GOT3 (cell line): ENCODE results near the gene ARMH1.

ENCODE experiments used
- DNase-seq: peaks from one replicate; lab custom pipeline; 2025; ENCODE audit warnings: mixed read lengths; lab: John Stamatoyannopoulos, UW

The ARMH1 gene

GRCh38 chr1:44674113-44675000, at the start of gene ARMH1, which contains the start of gene TMEM53:
ARMH1 (plus strand) TSS chr1:44674714; CDS start chr1:44689698, 14,984 bp downstream.
TMEM53 (minus strand) TSS chr1:44674481; CDS start chr1:44674391, 90 bp downstream.
- DNase-seq, result peak; percentile 98

GRCh38 chr1:44625348-44625747, 49.2 kb upstream of the ARMH1 start:
- DNase-seq, result no peak

- DNase-seq, result no peak
Measured at GRCh38 chr1:44628962-44629756, 45.4 kb upstream of the ARMH1 start.

GRCh38 chr1:44630116-44630515, 44.4 kb upstream of the ARMH1 start:
- DNase-seq, result no peak

GRCh38 chr1:44631333-44631646, 43.2 kb upstream of the ARMH1 start:
- DNase-seq, result no peak

- peak; percentile 76 for DNase-seq
Measured at GRCh38 chr1:44631647-44632539, 42.6 kb upstream of the ARMH1 start.

GRCh38 chr1:44632598-44632997, 41.9 kb upstream of the ARMH1 start:
- no peak for DNase-seq

- no peak for DNase-seq
Measured at GRCh38 chr1:44634606-44635189, 39.8 kb upstream of the ARMH1 start.

GRCh38 chr1:44635439-44635838, 39.1 kb upstream of the ARMH1 start:
- DNase-seq, result no peak

GRCh38 chr1:44636083-44636687, 38.3 kb upstream of the ARMH1 start:
- DNase-seq, result no peak

- no peak for DNase-seq
Measured at GRCh38 chr1:44636688-44637598, 37.6 kb upstream of the ARMH1 start.

- no peak for DNase-seq
Measured at GRCh38 chr1:44637702-44638411, 36.7 kb upstream of the ARMH1 start.

GRCh38 chr1:44640200-44640853, 34.2 kb upstream of the ARMH1 start:
- no peak for DNase-seq

- no peak for DNase-seq
Measured at GRCh38 chr1:44641126-44642102, 33.1 kb upstream of the ARMH1 start.

- DNase-seq, result no peak
Measured at GRCh38 chr1:44642255-44642654, 32.3 kb upstream of the ARMH1 start.

GRCh38 chr1:44642925-44643324, 31.6 kb upstream of the ARMH1 start:
- DNase-seq, result no peak

GRCh38 chr1:44643721-44644334, 30.7 kb upstream of the ARMH1 start:
- DNase-seq, result no peak
